Ishikawa (cell line): ENCODE data around the gene SENP1.

Source experiments
- CEBPB ChIP-seq: IDR thresholded peaks from 2 replicates; pipeline ENCODE4 v1.6.1; 2012
- CREB1 ChIP-seq: IDR thresholded peaks from 2 replicates; pipeline ENCODE4 v1.6.1; 2012; ENCODE audit warnings: low read depth
- EGR1 ChIP-seq: IDR thresholded peaks from 2 replicates; pipeline ENCODE4 v1.6.1; 2012
- EP300 ChIP-seq: IDR thresholded peaks from 2 replicates; pipeline ENCODE4 v1.6.1; 2012; ENCODE audit warnings: borderline replicate concordance
- FOXM1 ChIP-seq: IDR thresholded peaks from 2 replicates; pipeline ENCODE4 v1.6.1; 2012; ENCODE audit warnings: low read depth, borderline replicate concordance
- MAX ChIP-seq: IDR thresholded peaks from 2 replicates; pipeline ENCODE4 v1.6.1; 2012
- NFIC ChIP-seq: IDR thresholded peaks from 2 replicates; pipeline ENCODE4 v1.6.1; 2012
- RAD21 ChIP-seq: IDR thresholded peaks from 2 replicates; pipeline ENCODE4 v1.6.1; 2012; ENCODE audit warnings: low read depth
- TAF1 ChIP-seq: IDR thresholded peaks from 2 replicates; pipeline ENCODE4 v1.6.1; 2012; ENCODE audit warnings: low read depth, mild to moderate bottlenecking
- TCF12 ChIP-seq: IDR thresholded peaks from 2 replicates; pipeline ENCODE4 v1.6.1; 2012; ENCODE audit warnings: low read depth
- TEAD4 ChIP-seq: IDR thresholded peaks from 2 replicates; pipeline ENCODE4 v1.6.1; 2012
- USF1 ChIP-seq: IDR thresholded peaks from 2 replicates; pipeline ENCODE4 v1.6.1; 2012
- YY1 ChIP-seq: IDR thresholded peaks from 2 replicates; pipeline ENCODE4 v1.6.1; 2012; ENCODE audit warnings: low read depth
- ZBTB7A ChIP-seq: IDR thresholded peaks from 2 replicates; pipeline ENCODE4 v1.6.1; 2012; ENCODE audit warnings: low read depth
- TF ChIP-seq, protein P1 (sequence below): IDR thresholded peaks from 2 replicates; pipeline ENCODE4 v1.6.1; 2012; ENCODE audit warnings: low read depth, mild to moderate bottlenecking

SENP1 gene

GRCh38 chr12:48028541-48029431, 77.1 kb downstream of the SENP1 start:
- TF ChIP-seq USF1 (no peak), MAX (no peak), EP300 (no peak), NFIC (no peak), CREB1 (no peak)

DNA sequence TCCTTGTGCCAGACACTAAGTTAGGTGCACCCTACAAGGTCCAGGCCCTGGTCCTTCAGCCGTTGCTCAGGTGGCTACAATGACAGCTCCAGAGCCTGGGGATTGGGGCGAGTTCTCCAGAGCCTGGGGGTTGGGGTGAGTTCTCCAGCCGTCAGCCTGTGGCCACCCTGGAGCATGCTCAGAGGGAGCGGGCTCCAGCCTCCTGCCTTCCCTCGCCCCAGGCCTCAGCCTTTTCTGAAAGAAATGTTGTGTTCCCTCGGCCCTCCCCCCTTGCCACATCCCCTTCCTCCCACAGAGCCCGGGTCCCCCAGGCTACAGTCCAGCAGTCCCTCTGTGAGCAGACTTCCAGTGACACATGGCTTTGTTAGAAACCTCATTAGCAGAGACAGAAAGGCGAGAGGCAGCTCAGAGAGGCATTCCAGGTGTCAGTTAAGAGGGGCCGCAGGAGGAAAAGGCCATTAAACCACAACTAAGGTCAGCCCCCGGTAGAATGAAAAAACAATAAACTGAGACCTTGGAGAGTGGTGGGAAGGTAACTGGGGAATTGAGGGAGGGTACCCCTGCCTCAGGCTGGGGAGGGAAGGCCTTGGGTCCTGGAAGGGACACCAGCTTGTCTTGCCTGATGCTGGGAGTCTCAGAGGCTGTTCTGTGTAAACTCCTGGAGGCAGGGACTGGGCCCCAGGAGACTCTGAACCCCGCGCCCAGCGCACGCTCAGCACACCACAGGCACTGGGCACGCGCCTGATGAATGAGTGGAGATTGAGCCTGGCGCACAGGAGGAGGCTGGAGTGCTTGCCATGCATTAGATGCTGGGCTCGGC, 78.5 kb downstream of the SENP1 start:
- TF ChIP-seq ZBTB7A (no peak), CREB1 (no peak), TAF1 (no peak), TEAD4 (no peak), MAX (no peak), FOXM1 (no peak), CEBPB (no peak), YY1 (no peak), USF1 (no peak)
- TF ChIP-seq, protein P1, sequence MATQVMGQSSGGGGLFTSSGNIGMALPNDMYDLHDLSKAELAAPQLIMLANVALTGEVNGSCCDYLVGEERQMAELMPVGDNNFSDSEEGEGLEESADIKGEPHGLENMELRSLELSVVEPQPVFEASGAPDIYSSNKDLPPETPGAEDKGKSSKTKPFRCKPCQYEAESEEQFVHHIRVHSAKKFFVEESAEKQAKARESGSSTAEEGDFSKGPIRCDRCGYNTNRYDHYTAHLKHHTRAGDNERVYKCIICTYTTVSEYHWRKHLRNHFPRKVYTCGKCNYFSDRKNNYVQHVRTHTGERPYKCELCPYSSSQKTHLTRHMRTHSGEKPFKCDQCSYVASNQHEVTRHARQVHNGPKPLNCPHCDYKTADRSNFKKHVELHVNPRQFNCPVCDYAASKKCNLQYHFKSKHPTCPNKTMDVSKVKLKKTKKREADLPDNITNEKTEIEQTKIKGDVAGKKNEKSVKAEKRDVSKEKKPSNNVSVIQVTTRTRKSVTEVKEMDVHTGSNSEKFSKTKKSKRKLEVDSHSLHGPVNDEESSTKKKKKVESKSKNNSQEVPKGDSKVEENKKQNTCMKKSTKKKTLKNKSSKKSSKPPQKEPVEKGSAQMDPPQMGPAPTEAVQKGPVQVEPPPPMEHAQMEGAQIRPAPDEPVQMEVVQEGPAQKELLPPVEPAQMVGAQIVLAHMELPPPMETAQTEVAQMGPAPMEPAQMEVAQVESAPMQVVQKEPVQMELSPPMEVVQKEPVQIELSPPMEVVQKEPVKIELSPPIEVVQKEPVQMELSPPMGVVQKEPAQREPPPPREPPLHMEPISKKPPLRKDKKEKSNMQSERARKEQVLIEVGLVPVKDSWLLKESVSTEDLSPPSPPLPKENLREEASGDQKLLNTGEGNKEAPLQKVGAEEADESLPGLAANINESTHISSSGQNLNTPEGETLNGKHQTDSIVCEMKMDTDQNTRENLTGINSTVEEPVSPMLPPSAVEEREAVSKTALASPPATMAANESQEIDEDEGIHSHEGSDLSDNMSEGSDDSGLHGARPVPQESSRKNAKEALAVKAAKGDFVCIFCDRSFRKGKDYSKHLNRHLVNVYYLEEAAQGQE = no peak

DNA sequence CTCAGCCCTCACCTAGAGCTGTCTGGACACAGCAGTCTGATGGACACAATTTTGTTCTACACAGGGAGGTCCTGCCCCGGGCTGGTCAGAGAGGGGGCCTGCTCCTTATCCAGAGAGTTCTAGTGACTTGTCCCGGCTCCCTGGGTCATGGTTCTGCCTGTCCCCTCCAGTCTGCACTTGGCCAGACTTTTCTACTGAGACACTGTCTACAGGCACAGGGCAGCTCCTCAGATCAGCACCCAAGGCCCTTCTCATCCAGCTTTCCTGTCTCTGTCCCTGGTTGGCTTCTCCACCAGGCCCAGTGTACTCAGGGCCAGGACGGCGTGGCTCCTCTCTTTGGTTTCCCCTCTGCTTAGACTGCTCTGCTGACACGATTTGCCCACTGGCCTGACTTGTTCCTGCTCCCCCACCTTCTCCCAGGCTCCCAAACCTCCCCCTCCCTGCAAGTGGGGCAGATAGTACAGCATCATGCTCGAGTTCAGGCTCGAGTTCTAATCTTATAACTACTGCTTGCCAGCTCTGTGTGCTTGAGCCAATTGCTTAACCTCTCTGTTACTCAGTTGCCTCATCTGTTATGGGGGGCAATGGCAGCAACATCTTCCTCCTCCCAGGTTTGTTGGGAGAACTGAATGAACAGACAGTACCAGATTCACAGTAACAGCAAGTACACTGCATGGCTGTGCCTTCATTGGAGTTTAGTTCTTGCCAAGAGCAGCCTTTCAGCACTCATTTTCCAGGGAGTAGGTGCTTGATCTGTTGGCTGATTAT, 79.6 kb downstream of the SENP1 start:
- TF ChIP-seq YY1 (no peak), RAD21 (no peak), USF1 (no peak), CEBPB (no peak), TCF12 (no peak), ZBTB7A (no peak), NFIC (no peak), EGR1 (no peak)
- TF ChIP-seq, protein P1 = no peak

DNA sequence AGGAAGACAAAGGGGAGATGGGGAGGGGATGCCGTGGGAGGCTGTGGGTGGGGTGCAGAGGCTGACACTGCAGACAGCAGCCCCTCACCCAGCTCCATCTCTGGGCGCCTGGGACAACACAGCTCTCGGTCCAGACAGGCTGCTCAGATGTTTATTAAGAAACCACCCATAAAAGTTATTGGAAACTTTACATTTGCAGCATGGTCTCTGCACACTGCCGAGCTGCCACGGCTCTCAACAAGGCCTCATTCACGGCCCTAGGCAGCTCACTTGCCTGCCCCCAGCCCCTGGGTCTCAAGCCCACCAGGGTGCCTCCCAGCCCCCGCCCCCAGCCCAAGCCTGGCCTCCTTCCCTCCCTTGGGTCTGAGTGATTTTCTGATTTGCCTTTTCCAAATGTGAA, 80.6 kb downstream of the SENP1 start:
- TF ChIP-seq TAF1 (no peak), FOXM1 (no peak), NFIC (no peak), CEBPB (no peak), ZBTB7A (no peak), EP300 (no peak), TCF12 (no peak), MAX (no peak), CREB1 (no peak), RAD21 (no peak), YY1 (no peak), TEAD4 (no peak), USF1 (no peak)
- TF ChIP-seq, protein P1 = no peak
